PC-3 (cell line): Measurements from ENCODE around the gene SCUBE1. TPM values are rescaled to one million over a fixed set of nuclear protein-coding genes. Genes with fewer than 3 reads are reported as not detected.

Source experiments
- ATAC-seq: fragments of 200-7000 bp; cut with Tn5 transposase; 2 replicates; pipeline ENCODE4 v1.9.1; 2020; ENCODE audit warnings: mild to moderate bottlenecking, moderate library complexity
- BruUV-seq: library from RNA; stranded (reverse); fragments of 400-500 nt; replicated peaks from 2 replicates; lab custom pipeline; 2021; lab: Mats Ljungman, UMichigan
- CTCF ChIA-PET: fragments of 300-600 bp; sonication (Branson Sonifier 250); formaldehyde crosslinking; loops from one replicate; lab custom pipeline; 2022; ENCODE audit warnings: antibody characterized with exemption; lab: Charles Lee
- POLR2A ChIA-PET: fragments of 300-600 bp; sonication (Branson Sonifier 250); formaldehyde crosslinking; loops from one replicate; lab custom pipeline; 2022; ENCODE audit warnings: antibody characterized with exemption; ENCODE audit not compliant: unreplicated experiment; lab: Charles Lee
- DNase-seq: peaks from one replicate; pipeline ENCODE4 v3.0.0-alpha.2; 2015
- H2AFZ ChIP-seq: fragments of 300-600 bp; sonication (generic); 2 replicates; pipeline ENCODE4 v1.6.0; 2016; ENCODE audit warnings: antibody characterized with exemption, low read length
- H3F3A ChIP-seq: fragments of 300-600 bp; sonication (generic); one replicate; pipeline ENCODE4 v1.6.0; 2017; ENCODE audit warnings: antibody characterized with exemption, low read length, control low read depth, mild to moderate bottlenecking; ENCODE audit not compliant: unreplicated experiment
- H3K27ac ChIP-seq: fragments of 300-600 bp; sonication (generic); 2 replicates; pipeline ENCODE4 v1.5.1; 2016; ENCODE audit warnings: mild to moderate bottlenecking, low read length
- H3K27me3 ChIP-seq: fragments of 300-600 bp; sonication (generic); 2 replicates; pipeline ENCODE4 v1.6.1; 2016; ENCODE audit warnings: low read length, mixed read lengths
- H3K36me3 ChIP-seq: fragments of 300-600 bp; sonication (generic); 2 replicates; pipeline ENCODE4 v1.6.1; 2016; ENCODE audit warnings: low read depth, mixed run types, low read length, mixed read lengths
- H3K4me1 ChIP-seq: fragments of 300-600 bp; sonication (generic); 2 replicates; pipeline ENCODE4 v1.5.1; 2016; ENCODE audit warnings: low read length; ENCODE audit not compliant: insufficient read depth
- H3K4me2 ChIP-seq: fragments of 300-600 bp; sonication (generic); 2 replicates; pipeline ENCODE4 v1.6.0; 2016; ENCODE audit warnings: low read length
- H3K4me3 ChIP-seq: fragments of 300-600 bp; sonication (generic); 2 replicates; pipeline ENCODE4 v1.5.1; 2016; ENCODE audit warnings: mild to moderate bottlenecking, low read length, mixed read lengths
- H3K79me2 ChIP-seq: fragments of 300-600 bp; sonication (generic); 2 replicates; pipeline ENCODE4 v1.6.1; 2017; ENCODE audit warnings: low read length, mixed read lengths
- H3K9ac ChIP-seq: fragments of 300-600 bp; sonication (generic); 2 replicates; pipeline ENCODE4 v1.6.0; 2016; ENCODE audit warnings: mild to moderate bottlenecking, low read length
- H3K9me2 ChIP-seq: fragments of 300-600 bp; sonication (generic); replicated peaks from 2 replicates; pipeline ENCODE4 v1.6.1; 2016; ENCODE audit warnings: mixed run types, low read length, mixed read lengths
- H3K9me3 ChIP-seq: fragments of 300-600 bp; sonication (generic); 2 replicates; pipeline ENCODE4 v1.6.1; 2016; ENCODE audit warnings: low read length, mixed read lengths
- H4K20me1 ChIP-seq: fragments of 300-600 bp; sonication (generic); 2 replicates; pipeline ENCODE4 v1.6.1; 2016; ENCODE audit warnings: low read length, mixed read lengths
- EZH2 ChIP-seq: fragments of 300-600 bp; sonication (generic); IDR thresholded peaks from one replicate; pipeline ENCODE4 v1.6.1; 2017; ENCODE audit warnings: antibody characterized with exemption, mild to moderate bottlenecking, low read length; ENCODE audit not compliant: unreplicated experiment
- EZH2phosphoT487 ChIP-seq: fragments of 300-600 bp; sonication (generic); IDR thresholded peaks from 2 replicates; pipeline ENCODE4 v1.6.1; 2018; ENCODE audit warnings: mild to moderate bottlenecking, antibody characterized with exemption, low read length, borderline replicate concordance
- intact Hi-C: fragments of 100-400 bp; cut with micrococcal nuclease; formaldehyde crosslinking; loops from 2 replicates; pipeline ENCODE4 v1.9.0; 2023
- total RNA-seq: library from RNA; depleted of rRNA; stranded (reverse); fragments of >200 nt; gene quantifications from 2 replicates; pipeline ENCODE4 v1.2.3, GENCODE V29; 2014
- TF ChIP-seq, protein P1 (sequence below): fragments of 300-600 bp; sonication (generic); conservative IDR thresholded peaks from 2 replicates; pipeline ENCODE4 v1.5.1; 2017; ENCODE audit warnings: antibody characterized with exemption, low read depth, mild to moderate bottlenecking, low read length

SCUBE1 gene
- total RNA-seq, 1 experiment from 2014 or later: not detected

DNA sequence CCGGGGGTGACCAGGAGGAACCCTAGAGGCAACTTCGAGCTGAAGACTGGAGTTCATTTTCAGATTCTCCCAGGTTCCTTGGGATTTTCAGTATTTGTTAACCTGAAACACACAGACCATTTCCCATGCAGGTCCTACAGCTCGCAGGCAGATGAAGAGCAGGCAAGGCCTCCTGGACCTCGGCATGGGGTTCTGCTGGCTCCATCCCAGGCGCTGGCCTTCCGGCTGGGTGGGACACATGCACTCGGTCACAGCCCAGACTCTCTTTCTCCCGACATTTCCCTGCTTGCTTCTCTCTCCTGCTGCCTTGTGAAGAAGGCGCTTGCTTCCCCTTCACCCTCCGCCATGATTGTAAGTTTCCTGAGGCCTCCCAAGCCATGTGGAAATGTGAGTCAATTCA, 140.8 kb downstream of the SCUBE1 start:
- DNase-seq (no peak), ATAC-seq (no peak)
- no peak overlapping the region for H2AFZ ChIP-seq
- H3F3A ChIP-seq: no peaks in the 10 kb centered on the region
- no peaks in the 10 kb centered on the region for H3K79me2 ChIP-seq
- intact Hi-C loops: no loop called here
- TF ChIP-seq EZH2phosphoT487 (no peak), EZH2 (no peak)
- TF ChIP-seq, protein P1, sequence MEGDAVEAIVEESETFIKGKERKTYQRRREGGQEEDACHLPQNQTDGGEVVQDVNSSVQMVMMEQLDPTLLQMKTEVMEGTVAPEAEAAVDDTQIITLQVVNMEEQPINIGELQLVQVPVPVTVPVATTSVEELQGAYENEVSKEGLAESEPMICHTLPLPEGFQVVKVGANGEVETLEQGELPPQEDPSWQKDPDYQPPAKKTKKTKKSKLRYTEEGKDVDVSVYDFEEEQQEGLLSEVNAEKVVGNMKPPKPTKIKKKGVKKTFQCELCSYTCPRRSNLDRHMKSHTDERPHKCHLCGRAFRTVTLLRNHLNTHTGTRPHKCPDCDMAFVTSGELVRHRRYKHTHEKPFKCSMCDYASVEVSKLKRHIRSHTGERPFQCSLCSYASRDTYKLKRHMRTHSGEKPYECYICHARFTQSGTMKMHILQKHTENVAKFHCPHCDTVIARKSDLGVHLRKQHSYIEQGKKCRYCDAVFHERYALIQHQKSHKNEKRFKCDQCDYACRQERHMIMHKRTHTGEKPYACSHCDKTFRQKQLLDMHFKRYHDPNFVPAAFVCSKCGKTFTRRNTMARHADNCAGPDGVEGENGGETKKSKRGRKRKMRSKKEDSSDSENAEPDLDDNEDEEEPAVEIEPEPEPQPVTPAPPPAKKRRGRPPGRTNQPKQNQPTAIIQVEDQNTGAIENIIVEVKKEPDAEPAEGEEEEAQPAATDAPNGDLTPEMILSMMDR: no peak
- POLR2A ChIA-PET: no interaction called here
- H3K4me2 ChIP-seq: no peak overlapping the region
- H3K27me3 ChIP-seq: no peaks in the 10 kb centered on the region
- CTCF ChIA-PET: no interaction called here
- H3K27ac ChIP-seq: no peak overlapping the region
- H3K4me1 ChIP-seq: peaks cover 12% of the 10 kb centered on the region
- no peaks in the 10 kb centered on the region for H3K36me3 ChIP-seq
- H3K9me3 ChIP-seq: no peaks in the 10 kb centered on the region
- BruUV-seq: no TSS peak
- no peaks in the 10 kb centered on the region for H4K20me1 ChIP-seq
- H3K4me3 ChIP-seq: no peak overlapping the region
- H3K9me2 ChIP-seq: no peaks in the 10 kb centered on the region
- no peak overlapping the region for H3K9ac ChIP-seq

DNA sequence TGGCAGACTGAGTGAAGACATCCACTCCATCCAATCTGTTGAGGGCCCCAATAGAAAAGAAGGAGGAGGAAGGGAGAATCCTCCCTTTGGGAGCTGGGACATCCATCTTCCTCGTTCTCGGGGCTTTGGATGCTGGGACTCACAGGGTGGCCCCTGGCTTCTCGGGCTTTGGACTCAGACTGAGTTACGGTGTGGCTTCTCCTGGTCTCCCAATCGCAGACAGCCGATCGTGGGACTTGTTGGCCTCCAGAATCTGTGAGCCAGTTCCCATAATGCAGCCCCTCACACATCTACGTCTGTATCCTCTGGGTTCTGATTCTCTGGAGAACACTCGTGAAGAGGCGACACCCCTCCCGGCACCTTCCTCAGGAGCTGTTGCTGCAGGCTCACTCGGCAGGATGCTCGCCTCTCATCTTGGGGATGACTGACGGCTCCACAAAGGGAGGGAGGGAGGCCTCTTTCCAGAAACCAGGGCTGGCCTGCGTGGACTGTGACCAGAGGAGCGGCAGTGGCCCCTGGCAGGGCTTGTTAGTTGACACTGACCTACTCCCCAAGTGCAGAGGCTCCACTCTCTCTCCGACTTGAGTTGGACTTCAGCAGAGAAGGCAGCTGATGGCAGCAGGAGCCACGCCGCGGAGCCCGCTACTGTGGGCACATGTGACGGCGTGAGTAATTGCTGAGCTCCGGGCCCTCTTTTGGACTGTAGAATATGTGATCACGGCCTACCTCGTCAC, 141.5 kb downstream of the SCUBE1 start:
- Histone ChIP-seq H2AFZ (no peak overlapping the region), H3K9ac (no peak overlapping the region), H3K27me3 (no peaks in the 10 kb centered on the region), H4K20me1 (no peaks in the 10 kb centered on the region), H3K9me3 (no peaks in the 10 kb centered on the region), H3F3A (no peaks in the 10 kb centered on the region), H3K36me3 (no peaks in the 10 kb centered on the region), H3K4me2 (no peak overlapping the region), H3K9me2 (no peaks in the 10 kb centered on the region), H3K27ac (no peak overlapping the region), H3K4me3 (no peak overlapping the region), H3K4me1 (peaks cover 12% of the 10 kb centered on the region), H3K79me2 (no peaks in the 10 kb centered on the region)
- intact Hi-C loops: no loop called here
- ATAC-seq (no peak), DNase-seq (no peak)
- ChIA-PET CTCF (no interaction called here), POLR2A (no interaction called here)
- no TSS peak for BruUV-seq
- TF ChIP-seq EZH2 (no peak), EZH2phosphoT487 (no peak)
- TF ChIP-seq, protein P1: no peak

DNA sequence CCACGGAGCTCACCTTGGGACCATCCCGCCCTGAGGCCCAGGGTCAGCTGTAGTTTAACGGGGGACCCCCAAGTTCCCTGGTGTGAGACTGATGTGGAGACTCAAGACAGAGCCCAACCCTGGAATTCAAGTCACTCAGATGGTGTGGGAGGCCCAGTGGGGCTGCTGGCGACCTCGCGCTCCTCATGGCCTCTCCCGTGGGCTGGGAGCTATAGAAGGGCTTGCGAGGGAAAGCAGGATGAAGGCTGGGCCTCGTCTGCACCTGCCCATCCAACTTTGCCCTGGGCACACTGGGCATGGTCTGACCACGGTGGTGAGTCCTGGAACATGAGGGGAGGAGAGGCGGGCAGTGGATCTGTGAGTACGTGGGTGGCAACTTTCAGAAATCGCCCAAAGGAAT, 142.6 kb downstream of the SCUBE1 start:
- TF ChIP-seq, protein P1: no peak
- TF ChIP-seq EZH2: no peak
- no peak for TF ChIP-seq EZH2phosphoT487
- POLR2A ChIA-PET: no interaction called here
- Histone ChIP-seq H3K4me2 (no peak overlapping the region), H3K27ac (no peak overlapping the region), H3K36me3 (no peaks in the 10 kb centered on the region), H3K9ac (no peak overlapping the region), H3K4me3 (no peak overlapping the region), H3K9me3 (no peaks in the 10 kb centered on the region), H3K79me2 (no peaks in the 10 kb centered on the region), H3K4me1 (peaks cover 12% of the 10 kb centered on the region), H3K9me2 (no peaks in the 10 kb centered on the region), H4K20me1 (no peaks in the 10 kb centered on the region), H2AFZ (no peak overlapping the region), H3K27me3 (no peaks in the 10 kb centered on the region), H3F3A (no peaks in the 10 kb centered on the region)
- DNase-seq (no peak), ATAC-seq (no peak)
- CTCF ChIA-PET: no interaction called here
- BruUV-seq: no TSS peak
- intact Hi-C loops: no loop called here
